NT2/D1 (cell line): ENCODE measurements around the gene BCCIP.

Source experiments
- YY1 ChIP-seq: IDR thresholded peaks from 2 replicates; pipeline ENCODE4 v1.6.1; 2011; ENCODE audit not compliant: insufficient read length, insufficient read depth
- ZNF274 ChIP-seq: IDR thresholded peaks from 2 replicates; pipeline ENCODE4 v1.6.1; 2011; ENCODE audit warnings: mild to moderate bottlenecking, low read depth, low read length

DNA sequence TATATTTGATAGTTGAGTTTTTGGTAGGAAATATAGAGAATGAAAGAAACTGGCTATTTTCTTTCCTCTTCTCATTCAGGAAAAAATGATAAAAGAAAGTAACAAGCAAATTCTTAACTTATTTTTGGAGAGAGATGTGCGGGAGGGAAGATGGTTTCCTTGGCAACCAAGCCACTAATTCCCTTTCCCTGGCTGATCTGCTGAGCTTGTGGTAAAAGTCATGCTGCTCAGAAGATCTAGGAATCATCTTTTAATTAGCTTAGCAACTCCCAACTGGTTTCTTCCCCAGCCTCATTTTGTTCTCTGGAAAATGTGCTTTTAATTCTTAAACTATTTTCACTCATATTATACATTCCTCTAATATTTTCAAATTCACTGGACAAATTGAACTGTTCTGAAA is 12.1 kb upstream of the BCCIP start:
- TF ChIP-seq ZNF274 (no peak), YY1 (no peak)
